GM12864 (cell line): ENCODE measurements around the gene MED27.

ENCODE experiments used
- DNase-seq: peaks from one replicate; pipeline ENCODE4 v3.0.0-alpha.2; 2011; ENCODE audit warnings: low read depth
- H3K4me3 ChIP-seq: 2 replicates; pipeline ENCODE4 v1.5.1; 2011; ENCODE audit warnings: mild to moderate bottlenecking, low read depth, low read length, control low read depth
- CTCF ChIP-seq: IDR thresholded peaks from 2 replicates; pipeline ENCODE4 v1.5.1; 2011; ENCODE audit warnings: low read depth, mild to moderate bottlenecking, moderate library complexity, low read length, control low read depth, inconsistent platforms; ENCODE audit errors: missing control alignments

Gene MED27

GRCh38 chr9:132044176-132044875, 35.3 kb downstream of the MED27 start:
- no peak for TF ChIP-seq CTCF
- H3K4me3 ChIP-seq = no peak overlapping the region

GRCh38 chr9:132043708-132044107, 36.0 kb downstream of the MED27 start:
- no peak for TF ChIP-seq CTCF
- DNase-seq = no peak
- no peak overlapping the region for H3K4me3 ChIP-seq

More at GRCh38 chr9:132044176-132044875, 35.3 kb downstream of the MED27 start:
- no peak for DNase-seq

- DNase-seq = no peak
- no peak overlapping the region for H3K4me3 ChIP-seq
- no peak for TF ChIP-seq CTCF
Measured at GRCh38 chr9:132042324-132042723, 37.3 kb downstream of the MED27 start.

- H3K4me3 ChIP-seq = no peak overlapping the region
- TF ChIP-seq CTCF = no peak
- no peak for DNase-seq
Measured at GRCh38 chr9:132041798-132042197, 37.9 kb downstream of the MED27 start.

GRCh38 chr9:132040808-132041207, 38.9 kb downstream of the MED27 start:
- no peak for TF ChIP-seq CTCF
- DNase-seq = no peak
- H3K4me3 ChIP-seq = no peak overlapping the region

- TF ChIP-seq CTCF = no peak
- no peak for DNase-seq
- H3K4me3 ChIP-seq = no peak overlapping the region
Measured at GRCh38 chr9:132040246-132040645, 39.4 kb downstream of the MED27 start.

GRCh38 chr9:132039284-132039683, 40.4 kb downstream of the MED27 start:
- no peak overlapping the region for H3K4me3 ChIP-seq
- no peak for DNase-seq
- TF ChIP-seq CTCF = no peak
